Thyroid gland (tissue), 4 donors: ENCODE measurements around the gene DOCK3. TPM values are rescaled to one million over a fixed set of nuclear protein-coding genes. Genes with fewer than 3 reads are reported as not detected.
"Not testable (repeated sequence)": the region's sequence is repeated elsewhere in the genome, so short reads cannot be mapped to it uniquely, and the experiment has no call there.

Experiments
- DNase-seq, 2 donors: peaks; one replicate each; pipeline ENCODE4 v3.0.0-alpha.2; 2019
- H3K27ac ChIP-seq, 3 donors: fragments of 200-600 bp; sonication (generic); 1 replicate in 2 of 3; 2 replicates in 1 of 3; pipeline ENCODE4 v1.5.1; 2016 to 2019; ENCODE audit warnings: mild to moderate bottlenecking in 1 of 3, moderate library complexity in 1 of 3
- H3K27me3 ChIP-seq: fragments of 200-600 bp; sonication (generic); one replicate; pipeline ENCODE4 v1.5.1; 2019
- H3K36me3 ChIP-seq, 2 donors: fragments of 200-600 bp; sonication (generic); one replicate each; pipeline ENCODE4 v1.5.1; 2016 to 2019
- H3K4me1 ChIP-seq, 2 donors: fragments of 200-600 bp; sonication (generic); one replicate each; pipeline ENCODE4 v1.5.1; 2017 to 2019
- H3K4me3 ChIP-seq, 3 donors: fragments of 200-600 bp; sonication (generic); replicated peaks in 1 of 3; 1 replicate in 2 of 3; 2 replicates in 1 of 3; pipeline ENCODE4 v1.5.1; 2016; ENCODE audit warnings: mild to moderate bottlenecking in 1 of 3
- H3K9me3 ChIP-seq: fragments of 200-600 bp; sonication (generic); one replicate; pipeline ENCODE4 v1.5.1; 2017
- POLR2A ChIP-seq, 2 donors: fragments of 450-650 bp; IDR thresholded peaks; one replicate each; pipeline ENCODE4 v1.6.1; 2017; ENCODE audit warnings: antibody characterized with exemption in 2 of 2, mild to moderate bottlenecking in 2 of 2, moderate library complexity in 1 of 2
- WGBS, 2 donors: methylation state at CpG; one replicate each; pipeline ENCODE4 v1.1.5; 2017; 5-methylcytosine and 5-hydroxymethylcytosine counted together
- intact Hi-C: fragments of 100-400 bp; cut with DNase I; formaldehyde crosslinking; loops from one replicate; pipeline ENCODE4 v1.15.1; 2023
- total RNA-seq, 4 donors: library from RNA; depleted of rRNA; stranded (reverse); fragments of >200 nt; gene quantifications; one replicate each; pipeline ENCODE4 v1.2.3, GENCODE V29; 2016
- TF ChIP-seq, protein P1 (sequence below), 6 experiments: fragments of 200-600 bp in 3 of 6; fragments of 450-650 bp in 3 of 6; sonication (generic) in 3 of 6; IDR thresholded peaks; one replicate each; pipeline ENCODE4 v1.5.1; 2016 to 2019; ENCODE audit warnings: antibody characterized with exemption in 6 of 6, mild to moderate bottlenecking in 2 of 6, inconsistent platforms in 1 of 6, moderate library complexity in 1 of 6

Gene DOCK3
- total RNA-seq, 4 donors from 2014 or later: 15.7 to 54.2 (median 21.1) TPM

GRCh38 chr3:51361746-51362145, 687.0 kb downstream of the DOCK3 start:
- peaks cover 4 to 16% of the 10 kb centered on the region in 2 donors for H3K36me3 ChIP-seq
- no peaks in the 10 kb centered on the region for H3K4me1 ChIP-seq
- TF ChIP-seq POLR2A (IDR thresholded peaks at IDR 0.05): no peak
- TF ChIP-seq, protein P1, sequence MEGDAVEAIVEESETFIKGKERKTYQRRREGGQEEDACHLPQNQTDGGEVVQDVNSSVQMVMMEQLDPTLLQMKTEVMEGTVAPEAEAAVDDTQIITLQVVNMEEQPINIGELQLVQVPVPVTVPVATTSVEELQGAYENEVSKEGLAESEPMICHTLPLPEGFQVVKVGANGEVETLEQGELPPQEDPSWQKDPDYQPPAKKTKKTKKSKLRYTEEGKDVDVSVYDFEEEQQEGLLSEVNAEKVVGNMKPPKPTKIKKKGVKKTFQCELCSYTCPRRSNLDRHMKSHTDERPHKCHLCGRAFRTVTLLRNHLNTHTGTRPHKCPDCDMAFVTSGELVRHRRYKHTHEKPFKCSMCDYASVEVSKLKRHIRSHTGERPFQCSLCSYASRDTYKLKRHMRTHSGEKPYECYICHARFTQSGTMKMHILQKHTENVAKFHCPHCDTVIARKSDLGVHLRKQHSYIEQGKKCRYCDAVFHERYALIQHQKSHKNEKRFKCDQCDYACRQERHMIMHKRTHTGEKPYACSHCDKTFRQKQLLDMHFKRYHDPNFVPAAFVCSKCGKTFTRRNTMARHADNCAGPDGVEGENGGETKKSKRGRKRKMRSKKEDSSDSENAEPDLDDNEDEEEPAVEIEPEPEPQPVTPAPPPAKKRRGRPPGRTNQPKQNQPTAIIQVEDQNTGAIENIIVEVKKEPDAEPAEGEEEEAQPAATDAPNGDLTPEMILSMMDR (IDR thresholded peaks at IDR 0.05): no peak
- intact Hi-C loops: no loop called here
- H3K4me3 ChIP-seq: no peak overlapping the region
- no peaks in the 10 kb centered on the region for H3K27me3 ChIP-seq
- H3K9me3 ChIP-seq: no peaks in the 10 kb centered on the region
- no peak for DNase-seq
- WGBS, 2 donors: 91 to 93% methylated on average over 5 to 6 of the region's 6 CpGs
- no peak overlapping the region for H3K27ac ChIP-seq

GRCh38 chr3:51362476-51362875, 687.7 kb downstream of the DOCK3 start:
- WGBS, 2 donors: 88 to 91% methylated on average over 9 of the region's 9 CpGs
- TF ChIP-seq POLR2A (IDR thresholded peaks at IDR 0.05): no peak
- TF ChIP-seq, protein P1 (IDR thresholded peaks at IDR 0.05): no peak
- Histone ChIP-seq H3K4me1 (no peaks in the 10 kb centered on the region), H3K36me3 (peaks cover 3 to 10% of the 10 kb centered on the region in 2 donors), H3K9me3 (no peaks in the 10 kb centered on the region), H3K27ac (no peak overlapping the region), H3K4me3 (no peak overlapping the region), H3K27me3 (no peaks in the 10 kb centered on the region)
- DNase-seq: no peak
- intact Hi-C loops: no loop called here

DNA sequence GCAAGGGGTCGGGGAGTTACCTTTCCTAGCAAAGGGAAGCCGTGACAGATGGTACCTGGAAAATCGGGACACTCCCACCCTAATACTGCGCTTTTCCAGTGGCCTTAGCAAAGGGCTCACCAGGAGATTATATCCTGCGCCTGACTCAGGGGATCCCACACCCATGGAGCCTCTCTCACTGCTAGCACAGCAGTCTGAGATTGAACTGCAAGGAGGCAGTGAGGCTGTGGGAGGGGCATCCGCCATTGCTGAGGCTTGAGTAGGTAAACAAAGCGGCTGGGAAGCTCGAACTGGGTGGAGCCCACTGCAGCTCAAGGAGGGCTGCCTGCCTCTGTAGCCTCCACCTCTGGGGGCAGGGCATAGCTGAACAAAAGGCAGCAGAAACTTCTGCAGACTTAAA, 693.5 kb downstream of the DOCK3 start:
- intact Hi-C loops, H3K27me3 ChIP-seq, DNase-seq, H3K4me1 ChIP-seq, H3K4me3 ChIP-seq, H3K27ac ChIP-seq, H3K9me3 ChIP-seq, H3K36me3 ChIP-seq: not testable (repeated sequence)
- WGBS, 2 donors: 95% methylated on average over 6 to 7 of the region's 8 CpGs

GRCh38 chr3:51371943-51372557, 697.3 kb downstream of the DOCK3 start:
- 24 to 36% methylated on average over 4 of the region's 4 CpGs for whole genome bisulfite sequencing, 2 donors
- Histone ChIP-seq H3K27me3 (no peaks in the 10 kb centered on the region), H3K27ac (no peak overlapping the region), H3K4me3 (no peak overlapping the region), H3K4me1 (no peaks in the 10 kb centered on the region), H3K9me3 (no peaks in the 10 kb centered on the region), H3K36me3 (peaks cover 0 to 11% of the 10 kb centered on the region in 2 donors)
- no peak for TF ChIP-seq POLR2A (IDR thresholded peaks at IDR 0.05)
- TF ChIP-seq, protein P1 (IDR thresholded peaks at IDR 0.05): peak in 4 of 6 experiments; percentile 56 to 79 (median 62)
- intact Hi-C loops: loop anchor here (10.0 kb wide), 1 partner anchor 807 kb away; the partner anchor contains the start of genes C3orf18 and HEMK1
- DNase-seq: peak; percentile 54 to 66

- no peak for TF ChIP-seq POLR2A (IDR thresholded peaks at IDR 0.05)
- no peaks in the 10 kb centered on the region for H3K27me3 ChIP-seq
- DNase-seq: no peak
- H3K27ac ChIP-seq: no peak overlapping the region
- no peak overlapping the region for H3K4me3 ChIP-seq
- no peaks in the 10 kb centered on the region for H3K9me3 ChIP-seq
- WGBS, 2 donors: 85 to 93% methylated on average over 5 of the region's 5 CpGs
- peaks cover 0 to 11% of the 10 kb centered on the region in 2 donors for H3K36me3 ChIP-seq
- H3K4me1 ChIP-seq: no peaks in the 10 kb centered on the region
- intact Hi-C loops: loop anchor here (10.0 kb wide), 1 partner anchor 809 kb away; the partner anchor contains the start of genes C3orf18 and HEMK1
Measured at GRCh38 chr3:51373658-51374421, 699.1 kb downstream of the DOCK3 start.

DNA sequence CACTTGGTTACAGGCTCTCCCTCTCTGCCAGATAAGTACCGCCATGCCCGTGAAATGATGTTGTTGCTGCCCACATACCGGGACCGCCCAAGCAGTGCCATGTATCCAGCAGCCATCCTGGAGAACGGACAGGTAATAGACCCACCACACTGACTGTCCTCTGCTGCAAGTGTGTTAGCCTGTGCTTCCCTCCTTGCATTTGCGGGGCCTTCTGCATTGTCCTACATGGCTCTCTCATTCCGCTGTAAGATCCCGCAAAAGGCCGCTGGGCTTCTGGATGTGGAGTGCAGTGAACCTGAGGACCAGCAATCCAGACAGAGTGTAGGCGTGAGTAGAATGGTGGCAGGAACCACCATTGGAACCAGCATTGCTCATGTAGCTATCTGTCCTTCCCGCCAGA, 699.7 kb downstream of the DOCK3 start:
- peaks cover 0 to 11% of the 10 kb centered on the region in 2 donors for H3K36me3 ChIP-seq
- H3K27me3 ChIP-seq: no peaks in the 10 kb centered on the region
- DNase-seq: no peak
- no peak overlapping the region for H3K27ac ChIP-seq
- intact Hi-C loops: loop anchor here (10.0 kb wide), 1 partner anchor 810 kb away; the partner anchor contains the start of genes C3orf18 and HEMK1
- WGBS, 2 donors: 95 to 98% methylated on average over 11 of the region's 11 CpGs
- H3K4me1 ChIP-seq: no peaks in the 10 kb centered on the region
- H3K9me3 ChIP-seq: no peaks in the 10 kb centered on the region
- TF ChIP-seq, protein P1 (IDR thresholded peaks at IDR 0.05): no peak
- no peak for TF ChIP-seq POLR2A (IDR thresholded peaks at IDR 0.05)
- H3K4me3 ChIP-seq: no peak overlapping the region
